Mammary epithelial cell (primary cell): ENCODE results near the gene ZNF419.

Source experiments
- CTCF ChIP-seq, 2 donors: IDR thresholded peaks in 1 of 2; conservative IDR thresholded peaks in 1 of 2; 2 replicates each; pipeline ENCODE4 v1.5.1; 2011 to 2012; ENCODE audit warnings: inconsistent platforms in 2 of 2, low read length in 2 of 2, mild to moderate bottlenecking in 2 of 2, control low read depth in 1 of 2, low read depth in 1 of 2; ENCODE audit not compliant: insufficient read depth in 1 of 2; ENCODE audit errors: extremely low read depth in 1 of 2
- EZH2 ChIP-seq: IDR thresholded peaks from 2 replicates; pipeline ENCODE4 v1.6.1; 2012; ENCODE audit warnings: low read length, inconsistent platforms, borderline replicate concordance

- no peak for TF ChIP-seq EZH2
- no peak for TF ChIP-seq CTCF (conservative IDR thresholded peaks at IDR 0.05 in 1 of 2, IDR thresholded peaks at IDR 0.05 in 1 of 2; ENCODE audit: extremely low read depth in 1 of 2, insufficient read depth in 1 of 2, low read depth in 1 of 2, low read length in 2 of 2)
Observed at GRCh38 chr19:57441979-57442752, 45.4 kb upstream of the ZNF419 start.
